Panc1 (cell line): Measurements from ENCODE around the gene ATG4D. TPM values are rescaled to one million over a fixed set of nuclear protein-coding genes. Genes with fewer than 3 reads are reported as not detected.

Experiments
- ATAC-seq: fragments of 200-7000 bp; cut with Tn5 transposase; 2 replicates; pipeline ENCODE4 v1.9.1; 2020; ENCODE audit warnings: mild to moderate bottlenecking, moderate library complexity
- BruUV-seq: library from RNA; stranded (reverse); fragments of 400-500 nt; replicated peaks from 2 replicates; lab custom pipeline; 2021; lab: Mats Ljungman, UMichigan
- CTCF ChIA-PET: fragments of 300-600 bp; sonication (Branson Sonifier 250); formaldehyde crosslinking; loops from one replicate; lab custom pipeline; 2022; ENCODE audit warnings: antibody characterized with exemption; lab: Charles Lee
- POLR2A ChIA-PET: fragments of 300-600 bp; sonication (Branson Sonifier 250); formaldehyde crosslinking; loops from one replicate; lab custom pipeline; 2022; ENCODE audit warnings: antibody characterized with exemption; lab: Charles Lee
- DNase-seq: peaks from one replicate; pipeline ENCODE4 v3.0.0-alpha.2; 2010; ENCODE audit warnings: low read depth, low spot score
- H3K27ac ChIP-seq: 2 replicates; pipeline ENCODE4 v1.5.1; 2011; ENCODE audit warnings: mild to moderate bottlenecking, low read length, inconsistent platforms
- H3K27me3 ChIP-seq: fragments of 200-500 bp; sonication (Bioruptor generic); 2 replicates; pipeline ENCODE4 v1.6.0; 2014; ENCODE audit warnings: low read length, inconsistent platforms; ENCODE audit not compliant: control insufficient read depth, insufficient read depth
- H3K36me3 ChIP-seq: fragments of 200-500 bp; sonication (Bioruptor generic); 2 replicates; pipeline ENCODE4 v1.5.1; 2014; ENCODE audit warnings: inconsistent platforms, mild to moderate bottlenecking, low read length, moderate library complexity; ENCODE audit not compliant: control insufficient read depth, insufficient read depth
- H3K4me1 ChIP-seq: 2 replicates; pipeline ENCODE4 v1.5.1; 2011; ENCODE audit warnings: inconsistent platforms, mild to moderate bottlenecking, low read length, moderate library complexity; ENCODE audit not compliant: control insufficient read depth, insufficient read depth
- H3K4me3 ChIP-seq, 2 experiments: 2 replicates each; pipeline ENCODE4 v1.5.1; 2011 to 2012; ENCODE audit warnings: low read depth in 2 of 2, low read length in 2 of 2, mild to moderate bottlenecking in 2 of 2, inconsistent platforms in 1 of 2, moderate library complexity in 1 of 2
- H3K9me3 ChIP-seq: fragments of 200-500 bp; sonication (Bioruptor generic); 2 replicates; pipeline ENCODE4 v1.5.1; 2014; ENCODE audit warnings: low read depth, mild to moderate bottlenecking, inconsistent platforms, low read length, moderate library complexity; ENCODE audit not compliant: control insufficient read depth, insufficient read depth
- CTCF ChIP-seq: fragments of 450-650 bp; IDR thresholded peaks from 2 replicates; pipeline ENCODE4 v1.5.1; 2017; ENCODE audit warnings: mild to moderate bottlenecking
- POLR2AphosphoS5 ChIP-seq: IDR thresholded peaks from 2 replicates; pipeline ENCODE4 v1.6.1; 2012; ENCODE audit warnings: mild to moderate bottlenecking, low read depth, low read length, moderate library complexity
- REST ChIP-seq, 2 experiments: IDR thresholded peaks; 2 replicates each; pipeline ENCODE4 v1.6.1; 2011 to 2012; ENCODE audit warnings: low read depth in 2 of 2, control low read depth in 1 of 2, low read length in 1 of 2, mild to moderate bottlenecking in 1 of 2, moderate library complexity in 1 of 2; ENCODE audit not compliant: insufficient read depth in 1 of 2
- SIN3A ChIP-seq: IDR thresholded peaks from 2 replicates; pipeline ENCODE4 v1.6.1; 2012; ENCODE audit warnings: low read depth, mild to moderate bottlenecking, low read length, moderate library complexity, borderline replicate concordance; ENCODE audit not compliant: insufficient read depth
- TCF7L2 ChIP-seq: IDR thresholded peaks from 2 replicates; pipeline ENCODE4 v1.6.1; 2011; ENCODE audit warnings: mild to moderate bottlenecking, low read depth, low read length, inconsistent platforms
- in situ Hi-C: cut with HindIII; loops from 2 replicates; pipeline ENCODE4 v1.10.0; 2016; ENCODE audit warnings: low sequenced_read_pairs, low pct_unique_long_range_greater_than_20kb
- intact Hi-C: fragments of 100-400 bp; cut with micrococcal nuclease; formaldehyde crosslinking; loops from one replicate; pipeline ENCODE4 v1.10.0; 2022; ENCODE audit not compliant: unreplicated experiment
- total RNA-seq: library from RNA; stranded (reverse); gene quantifications from one replicate; pipeline ENCODE4 v1.2.1, GENCODE V29; 2021; ENCODE audit not compliant: unreplicated experiment

Gene ATG4D
- total RNA-seq, 1 experiment from 2014 or later = 28.0 TPM

GRCh38 chr19:10521461-10522171 lies 22.1 kb upstream of the ATG4D start:
- DNase-seq (no peak), ATAC-seq (no peak)
- BruUV-seq = no TSS peak
- in situ Hi-C loops (no loop called here), intact Hi-C loops (no loop called here)
- H3K36me3 ChIP-seq = no peaks in the 10 kb centered on the region; the same call in 1 of the 2 replicates
- no peaks in the 10 kb centered on the region for H3K9me3 ChIP-seq
- no peaks in the 10 kb centered on the region for H3K27me3 ChIP-seq
- POLR2A ChIA-PET = no interaction called here
- no peak overlapping the region for H3K4me3 ChIP-seq
- TF ChIP-seq POLR2AphosphoS5 (no peak), REST (IDR thresholded peaks at IDR 0.05; ENCODE audit: insufficient read depth in 1 of 2, low read depth in 2 of 2, low read length in 1 of 2) (no peak), SIN3A (no peak), TCF7L2 (no peak), CTCF (no peak)
- peaks cover 11% of the 10 kb centered on the region for H3K4me1 ChIP-seq
- H3K27ac ChIP-seq = no peak overlapping the region
- CTCF ChIA-PET = no interaction called here

GRCh38 chr19:10523135-10523636 lies 20.5 kb upstream of the ATG4D start:
- DNase-seq (no peak), ATAC-seq (no peak)
- ChIA-PET CTCF (interaction anchor here (0.6 to 0.7 kb wide), 2 partner anchors 11 to 38 kb away, joined by 3 to 8 read pairs; no protein-coding TSS in a partner anchor), POLR2A (interaction anchor here (0.7 kb wide), 1 partner anchor 14 kb away, joined by 4 read pairs; no protein-coding TSS in a partner anchor)
- no peaks in the 10 kb centered on the region for H3K36me3 ChIP-seq
- intact Hi-C loops = no loop called here
- in situ Hi-C loops = no loop called here
- TF ChIP-seq POLR2AphosphoS5 (no peak), REST (IDR thresholded peaks at IDR 0.05; ENCODE audit: insufficient read depth in 1 of 2, low read depth in 2 of 2, low read length in 1 of 2) (no peak), TCF7L2 (no peak), SIN3A (no peak), CTCF (no peak)
- BruUV-seq = no TSS peak
- no peak overlapping the region for H3K4me3 ChIP-seq
- no peaks in the 10 kb centered on the region for H3K9me3 ChIP-seq
- peaks cover 7% of the 10 kb centered on the region for H3K4me1 ChIP-seq
- no peaks in the 10 kb centered on the region for H3K27me3 ChIP-seq
- no peak overlapping the region for H3K27ac ChIP-seq
